ENCODE data around the gene CATSPERD. TPM values are rescaled to one million over a fixed set of nuclear protein-coding genes. Genes with fewer than 3 reads are reported as not detected.
"Not testable (repeated sequence)": the region's sequence is repeated elsewhere in the genome, so short reads cannot be mapped to it uniquely, and the experiment has no call there.

The CATSPERD gene
- total RNA-seq, 2 donors from 2014 or later = not detected

- DNase-seq (peak in 1 of 2 donors; percentile 26), ATAC-seq (no peak)
- intact Hi-C loops (cut with DNase I, micrococcal nuclease) = no loop called here
Observed at GRCh38 chr19:5684694-5685430, 35.6 kb upstream of the CATSPERD start.

DNA sequence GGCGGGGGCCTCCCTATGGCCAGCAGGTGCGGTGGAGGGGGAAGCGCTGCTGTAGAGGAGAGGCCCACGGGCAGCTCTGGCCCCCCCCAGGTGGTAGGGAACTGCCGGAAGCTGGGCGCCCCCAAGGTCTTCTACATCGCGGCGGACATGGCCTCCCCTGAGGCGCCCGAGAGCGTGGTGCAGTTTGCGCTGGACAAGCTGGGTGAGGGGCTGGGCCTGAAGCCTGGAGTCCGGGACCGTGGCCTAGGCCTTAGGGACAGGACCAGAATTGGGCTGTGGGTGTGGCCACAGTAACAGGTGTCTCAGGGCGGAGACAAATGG, 34.2 kb upstream of the CATSPERD start:
- intact Hi-C loops (cut with DNase I, micrococcal nuclease) = no loop called here

GRCh38 chr19:5686647-5687359, 33.6 kb upstream of the CATSPERD start:
- peak; percentile 98 to 100 for DNase-seq
- intact Hi-C loops (cut with DNase I, micrococcal nuclease) = no loop called here
- ATAC-seq = peak; percentile 75

More for the DNA sequence above, 34.2 kb upstream of the CATSPERD start:
- DNase-seq (no peak), ATAC-seq (no peak)

GRCh38 chr19:5687360-5688198, 32.9 kb upstream of the CATSPERD start:
- intact Hi-C loops (cut with DNase I, micrococcal nuclease) = no loop called here
- DNase-seq (peak in 1 of 2 donors; percentile 31), ATAC-seq (no peak)

GRCh38 chr19:5688262-5688881, 32.1 kb upstream of the CATSPERD start:
- DNase-seq = peak in 1 of 2 donors; percentile 24
- ATAC-seq; intact Hi-C loops (cut with DNase I, micrococcal nuclease): not testable (repeated sequence)

DNA sequence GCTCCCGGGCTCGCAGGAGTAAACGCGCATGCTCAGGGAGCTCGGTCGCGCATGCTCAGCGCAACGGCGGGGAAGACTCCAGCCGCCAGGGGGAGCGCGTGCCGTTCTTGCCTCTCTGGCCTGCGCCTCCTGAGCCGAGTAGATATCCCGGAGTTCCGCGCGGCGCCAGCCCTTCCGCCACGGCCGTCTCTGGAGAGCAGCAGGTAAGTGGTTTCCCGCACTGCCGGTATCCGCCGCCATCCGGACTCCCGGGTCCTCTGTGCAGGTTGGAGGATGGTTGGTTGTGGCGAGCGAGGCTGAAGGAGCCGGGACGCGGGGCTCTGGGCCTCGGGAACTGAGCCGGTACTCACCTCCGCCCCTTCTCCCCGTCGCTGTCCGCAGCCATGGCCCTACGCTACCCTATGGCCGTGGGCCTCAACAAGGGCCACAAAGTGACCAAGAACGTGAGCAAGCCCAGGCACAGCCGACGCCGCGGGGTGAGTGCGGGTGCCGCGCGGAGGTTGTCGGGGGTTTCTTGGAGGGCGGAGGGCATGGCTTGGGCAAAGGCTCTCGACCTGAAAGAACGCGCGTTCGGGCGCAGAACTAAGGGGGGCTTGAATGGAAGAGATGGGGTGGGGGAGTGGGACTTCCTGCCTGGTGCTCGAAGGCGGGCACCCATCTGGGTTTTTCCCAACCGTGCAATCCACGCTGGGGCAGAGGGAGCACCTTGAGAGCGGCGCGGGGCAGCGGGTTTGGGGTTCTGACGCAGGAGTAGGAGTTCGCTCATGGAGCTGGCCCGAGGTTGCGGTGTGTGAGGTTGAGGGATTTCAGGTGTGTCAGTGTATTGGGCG, 30.1 kb upstream of the CATSPERD start, which contains the start of gene RPL36:
TSS of gene RPL36 (plus strand) at position 171 of the 830 bp plus-strand sequence. CDS start at position 384, 213 bp downstream.
- peak; percentile 95 to 99 for DNase-seq
- ATAC-seq = peak; percentile 60
- intact Hi-C loops (cut with DNase I, micrococcal nuclease) = no loop called here

- DNase-seq (peak; percentile 73 to 89), ATAC-seq (peak; percentile 41)
- intact Hi-C loops (cut with DNase I, micrococcal nuclease) = no loop called here
Observed at GRCh38 chr19:5690955-5691821, 29.2 kb upstream of the CATSPERD start.

DNA sequence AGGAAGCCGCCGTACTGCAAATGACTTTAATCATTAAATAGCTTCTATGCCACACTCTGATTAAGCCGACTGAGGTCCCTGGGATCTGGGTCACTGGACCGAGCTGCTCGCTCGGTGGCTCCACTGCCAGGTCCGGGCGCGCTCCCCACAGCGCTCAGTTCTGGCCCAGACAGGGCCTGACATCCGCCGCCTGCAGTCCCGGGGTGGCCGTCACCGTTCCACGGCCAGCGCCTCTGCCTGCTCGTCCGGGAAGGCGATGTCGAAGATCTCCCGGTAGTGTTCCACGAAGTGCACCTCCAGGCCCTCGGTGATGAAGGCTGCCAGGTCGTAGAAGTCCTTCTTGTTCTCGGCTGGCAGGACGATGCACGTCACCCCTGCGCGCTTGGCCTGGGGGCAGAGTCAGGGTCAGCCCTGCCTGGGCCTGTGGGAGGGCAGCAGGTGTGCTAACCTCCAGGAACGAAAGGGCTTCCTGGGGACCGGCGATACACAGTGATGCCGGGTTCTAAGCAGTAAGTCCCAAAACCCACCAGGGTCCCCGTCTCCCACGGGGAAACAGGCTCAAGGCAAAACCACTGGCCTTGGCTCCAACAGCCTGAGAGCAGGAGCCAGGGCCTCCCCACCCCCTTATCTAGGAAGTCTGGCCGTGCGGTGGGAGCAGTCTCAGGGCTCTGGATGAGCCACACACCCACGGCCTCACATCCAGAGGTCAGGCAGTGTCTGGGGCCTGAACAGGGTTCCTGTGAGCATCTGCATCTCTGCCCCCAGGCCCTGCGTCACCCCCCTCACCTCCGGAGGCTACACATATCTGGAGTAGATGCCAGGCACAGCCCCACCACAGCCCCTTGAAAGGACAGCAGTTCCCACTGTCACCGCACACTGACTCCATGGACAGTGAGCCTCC, 28.4 kb upstream of the CATSPERD start:
- ATAC-seq (no peak), DNase-seq (peak in 1 of 2 donors; percentile 31)
- intact Hi-C loops (cut with DNase I, micrococcal nuclease) = no loop called here

GRCh38 chr19:5692723-5693194, 27.7 kb upstream of the CATSPERD start:
- intact Hi-C loops (cut with DNase I, micrococcal nuclease) = no loop called here
- no peak for ATAC-seq
- peak in 1 of 2 donors; percentile 25 for DNase-seq

DNA sequence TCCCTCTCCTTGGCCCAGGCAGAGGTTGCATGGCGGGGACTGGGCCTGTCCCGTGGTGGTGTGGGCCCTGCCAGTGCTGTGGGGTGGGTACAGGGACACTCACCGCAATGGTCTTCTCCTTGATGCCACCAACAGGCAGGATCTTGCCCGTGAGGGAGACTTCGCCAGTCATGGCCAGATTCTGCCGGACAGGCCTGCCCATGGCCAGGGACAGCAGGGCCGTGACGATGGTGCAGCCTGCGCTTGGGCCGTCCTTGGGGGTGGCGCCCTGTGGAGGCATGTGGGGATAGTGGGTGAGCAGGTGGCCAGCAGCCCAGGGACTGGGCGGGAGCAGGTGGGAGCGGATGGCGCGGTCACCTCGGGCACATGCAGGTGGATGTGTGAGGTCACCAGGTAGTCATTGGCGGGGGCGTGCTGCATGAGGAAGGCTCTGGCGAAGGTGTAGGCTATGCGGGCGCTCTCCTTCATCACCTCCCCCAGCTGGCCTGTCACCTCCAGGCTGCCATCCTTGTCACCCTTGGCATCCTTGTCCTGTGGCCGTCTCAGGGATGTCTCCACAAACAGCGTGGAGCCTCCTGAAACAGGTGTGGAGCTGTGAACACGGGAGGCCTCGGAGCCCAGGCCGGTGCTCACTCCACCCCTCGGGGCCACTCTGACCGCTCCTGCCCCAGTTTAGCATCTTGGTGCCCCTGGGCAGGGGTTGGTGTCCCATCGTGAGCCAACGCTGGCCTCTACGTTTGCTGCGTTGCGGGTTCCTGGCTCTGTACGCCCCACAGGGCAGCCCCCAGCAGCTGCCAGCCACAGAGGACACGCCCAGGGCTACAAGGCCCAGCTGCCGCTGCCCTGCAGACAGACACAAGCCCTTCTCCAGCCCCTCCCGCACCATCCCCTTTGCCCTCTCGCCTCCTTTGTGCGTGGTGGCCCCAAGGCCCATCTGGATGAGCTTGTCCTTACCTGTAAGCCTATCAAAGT, 27.0 kb upstream of the CATSPERD start:
- intact Hi-C loops (cut with DNase I, micrococcal nuclease) = no loop called here
- DNase-seq (peak in 1 of 2 donors; percentile 24), ATAC-seq (no peak)

GRCh38 chr19:5694167-5694955, 26.1 kb upstream of the CATSPERD start:
- intact Hi-C loops (cut with DNase I, micrococcal nuclease) = no loop called here
- ATAC-seq (no peak), DNase-seq (peak in 1 of 2 donors; percentile 32)

GRCh38 chr19:5694956-5695648, 25.3 kb upstream of the CATSPERD start:
- ATAC-seq (no peak), DNase-seq (no peak)
- intact Hi-C loops (cut with DNase I, micrococcal nuclease) = no loop called here

DNA sequence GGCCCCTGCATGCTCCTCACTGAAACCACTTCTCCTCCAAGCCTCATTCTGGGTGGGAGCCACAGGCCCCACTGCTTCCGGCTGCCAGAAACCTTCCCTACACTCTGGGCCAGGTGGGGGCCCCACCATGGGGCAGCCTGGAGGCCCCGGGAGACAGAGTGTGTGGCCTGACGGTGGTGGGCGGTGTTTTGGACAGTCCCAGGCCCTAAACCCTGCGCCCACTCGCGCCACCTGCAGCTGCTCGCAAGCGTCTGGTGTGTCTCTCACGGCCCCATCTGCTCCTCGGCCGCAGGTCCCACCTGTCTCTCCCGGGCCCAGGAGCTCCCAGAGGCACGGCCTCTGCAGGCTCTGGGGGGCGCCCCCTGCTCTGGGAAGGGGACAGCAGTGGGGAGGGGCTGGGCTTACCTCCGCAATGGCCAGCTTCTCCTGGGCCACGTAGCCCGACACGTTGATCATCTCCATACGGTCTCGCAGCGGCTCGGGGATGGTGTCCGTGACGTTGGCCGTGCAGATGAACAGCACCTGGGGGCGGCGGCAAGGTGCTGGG, 24.7 kb upstream of the CATSPERD start:
- peak in 1 of 2 donors; percentile 24 for DNase-seq
- intact Hi-C loops (cut with DNase I, micrococcal nuclease) = no loop called here
- ATAC-seq = no peak

All from left colon (tissue), 2 donors.